ENCODE measurements around the gene DENND1B.

DNA sequence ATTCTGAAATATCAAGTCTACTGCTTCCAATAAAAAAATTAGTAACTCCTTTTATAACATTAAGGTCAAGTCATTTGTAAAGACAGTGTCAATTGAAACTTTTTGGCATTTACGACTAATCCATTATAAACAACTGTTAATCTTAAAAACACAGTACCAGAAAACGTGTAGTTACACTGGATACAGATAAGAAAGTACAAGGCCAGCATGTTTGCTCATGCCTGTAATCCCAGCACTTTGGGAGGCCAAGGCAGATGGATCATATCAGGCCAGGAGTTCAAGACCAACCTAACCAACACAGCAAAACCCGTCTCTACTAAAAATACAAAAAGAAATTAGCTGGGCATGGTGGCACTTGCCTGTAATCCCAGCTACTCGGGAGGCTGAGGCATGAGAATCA is 29.4 kb downstream of the DENND1B start:
- TF ChIP-seq, protein P1, sequence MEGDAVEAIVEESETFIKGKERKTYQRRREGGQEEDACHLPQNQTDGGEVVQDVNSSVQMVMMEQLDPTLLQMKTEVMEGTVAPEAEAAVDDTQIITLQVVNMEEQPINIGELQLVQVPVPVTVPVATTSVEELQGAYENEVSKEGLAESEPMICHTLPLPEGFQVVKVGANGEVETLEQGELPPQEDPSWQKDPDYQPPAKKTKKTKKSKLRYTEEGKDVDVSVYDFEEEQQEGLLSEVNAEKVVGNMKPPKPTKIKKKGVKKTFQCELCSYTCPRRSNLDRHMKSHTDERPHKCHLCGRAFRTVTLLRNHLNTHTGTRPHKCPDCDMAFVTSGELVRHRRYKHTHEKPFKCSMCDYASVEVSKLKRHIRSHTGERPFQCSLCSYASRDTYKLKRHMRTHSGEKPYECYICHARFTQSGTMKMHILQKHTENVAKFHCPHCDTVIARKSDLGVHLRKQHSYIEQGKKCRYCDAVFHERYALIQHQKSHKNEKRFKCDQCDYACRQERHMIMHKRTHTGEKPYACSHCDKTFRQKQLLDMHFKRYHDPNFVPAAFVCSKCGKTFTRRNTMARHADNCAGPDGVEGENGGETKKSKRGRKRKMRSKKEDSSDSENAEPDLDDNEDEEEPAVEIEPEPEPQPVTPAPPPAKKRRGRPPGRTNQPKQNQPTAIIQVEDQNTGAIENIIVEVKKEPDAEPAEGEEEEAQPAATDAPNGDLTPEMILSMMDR (IDR thresholded peaks at IDR 0.05) = no peak
- TF ChIP-seq POLR2A (IDR thresholded peaks at IDR 0.05) = no peak
